WERI-Rb-1 (cell line): ENCODE results near the gene NPFF.

ENCODE experiments used
- DNase-seq: peaks from one replicate; pipeline ENCODE4 v3.0.0-alpha.2; 2020
- H3K27ac ChIP-seq: fragments of 250-450 bp; sonication (Bioruptor Pico); 2 replicates; pipeline ENCODE4 v1.5.1; 2020; ENCODE audit warnings: mild to moderate bottlenecking, moderate library complexity
- H3K27me3 ChIP-seq: fragments of 250-450 bp; sonication (Bioruptor Pico); 2 replicates; pipeline ENCODE4 v1.5.1; 2021; ENCODE audit warnings: mild to moderate bottlenecking, low read depth, moderate library complexity; ENCODE audit not compliant: insufficient read depth, severe bottlenecking
- H3K36me3 ChIP-seq: fragments of 250-450 bp; sonication (Bioruptor Pico); 2 replicates; pipeline ENCODE4 v1.5.1; 2020; ENCODE audit warnings: mild to moderate bottlenecking, moderate library complexity
- H3K4me3 ChIP-seq: 2 replicates; pipeline ENCODE4 v1.5.1; 2011; ENCODE audit warnings: low read depth, mild to moderate bottlenecking, control low read depth, low read length
- H3K9me3 ChIP-seq: fragments of 250-450 bp; sonication (Bioruptor Pico); 2 replicates; pipeline ENCODE4 v1.5.1; 2021; ENCODE audit warnings: mild to moderate bottlenecking, moderate library complexity; ENCODE audit not compliant: severe bottlenecking
- TF ChIP-seq, protein P1 (sequence below): IDR thresholded peaks from 2 replicates; pipeline ENCODE4 v1.5.1; 2011; ENCODE audit warnings: low read depth, mild to moderate bottlenecking, control low read depth, inconsistent platforms, low read length

The NPFF gene

DNA sequence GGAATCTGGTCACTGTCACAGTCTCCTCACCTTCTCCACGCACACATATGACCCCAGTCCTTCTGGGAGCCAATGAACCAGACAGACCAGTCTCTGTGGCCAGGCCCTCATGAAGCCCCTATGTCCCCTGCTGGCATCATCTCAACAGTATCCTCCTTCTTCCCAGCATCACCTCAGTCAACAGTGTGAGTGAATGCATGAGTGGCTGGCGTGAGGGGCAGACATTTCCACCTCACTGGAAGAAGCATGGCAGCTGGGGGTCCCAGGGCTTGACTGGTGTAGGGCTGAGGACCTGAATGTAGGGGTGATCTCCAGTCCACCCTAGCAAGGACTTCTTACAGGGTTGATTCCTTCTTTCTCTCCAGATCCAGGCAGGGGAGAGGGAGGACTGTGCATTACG is 9.8 kb downstream of the NPFF start:
- Histone ChIP-seq H3K27me3 (no peaks in the 10 kb centered on the region), H3K4me3 (no peak overlapping the region), H3K27ac (no peak overlapping the region), H3K9me3 (no peaks in the 10 kb centered on the region), H3K36me3 (no peaks in the 10 kb centered on the region)
- TF ChIP-seq, protein P1, sequence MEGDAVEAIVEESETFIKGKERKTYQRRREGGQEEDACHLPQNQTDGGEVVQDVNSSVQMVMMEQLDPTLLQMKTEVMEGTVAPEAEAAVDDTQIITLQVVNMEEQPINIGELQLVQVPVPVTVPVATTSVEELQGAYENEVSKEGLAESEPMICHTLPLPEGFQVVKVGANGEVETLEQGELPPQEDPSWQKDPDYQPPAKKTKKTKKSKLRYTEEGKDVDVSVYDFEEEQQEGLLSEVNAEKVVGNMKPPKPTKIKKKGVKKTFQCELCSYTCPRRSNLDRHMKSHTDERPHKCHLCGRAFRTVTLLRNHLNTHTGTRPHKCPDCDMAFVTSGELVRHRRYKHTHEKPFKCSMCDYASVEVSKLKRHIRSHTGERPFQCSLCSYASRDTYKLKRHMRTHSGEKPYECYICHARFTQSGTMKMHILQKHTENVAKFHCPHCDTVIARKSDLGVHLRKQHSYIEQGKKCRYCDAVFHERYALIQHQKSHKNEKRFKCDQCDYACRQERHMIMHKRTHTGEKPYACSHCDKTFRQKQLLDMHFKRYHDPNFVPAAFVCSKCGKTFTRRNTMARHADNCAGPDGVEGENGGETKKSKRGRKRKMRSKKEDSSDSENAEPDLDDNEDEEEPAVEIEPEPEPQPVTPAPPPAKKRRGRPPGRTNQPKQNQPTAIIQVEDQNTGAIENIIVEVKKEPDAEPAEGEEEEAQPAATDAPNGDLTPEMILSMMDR: no peak
- no peak for DNase-seq

DNA sequence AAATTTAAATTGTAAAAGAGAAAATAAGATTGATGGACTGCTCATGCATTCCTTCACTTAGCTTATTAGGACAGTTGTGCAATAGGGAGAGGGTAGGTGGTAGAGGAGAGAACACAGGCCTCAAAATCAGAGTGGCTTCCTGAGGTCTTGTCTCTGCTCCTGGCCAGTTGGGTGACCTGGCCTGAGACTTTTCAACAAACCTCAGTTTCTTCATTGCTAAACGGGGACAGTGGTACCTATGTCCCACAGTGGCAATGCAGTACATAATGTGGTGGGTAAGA is 10.6 kb downstream of the NPFF start:
- Histone ChIP-seq H3K36me3 (no peaks in the 10 kb centered on the region), H3K27me3 (no peaks in the 10 kb centered on the region), H3K27ac (no peak overlapping the region), H3K9me3 (no peaks in the 10 kb centered on the region), H3K4me3 (no peak overlapping the region)
- DNase-seq: no peak
- TF ChIP-seq, protein P1: no peak

DNA sequence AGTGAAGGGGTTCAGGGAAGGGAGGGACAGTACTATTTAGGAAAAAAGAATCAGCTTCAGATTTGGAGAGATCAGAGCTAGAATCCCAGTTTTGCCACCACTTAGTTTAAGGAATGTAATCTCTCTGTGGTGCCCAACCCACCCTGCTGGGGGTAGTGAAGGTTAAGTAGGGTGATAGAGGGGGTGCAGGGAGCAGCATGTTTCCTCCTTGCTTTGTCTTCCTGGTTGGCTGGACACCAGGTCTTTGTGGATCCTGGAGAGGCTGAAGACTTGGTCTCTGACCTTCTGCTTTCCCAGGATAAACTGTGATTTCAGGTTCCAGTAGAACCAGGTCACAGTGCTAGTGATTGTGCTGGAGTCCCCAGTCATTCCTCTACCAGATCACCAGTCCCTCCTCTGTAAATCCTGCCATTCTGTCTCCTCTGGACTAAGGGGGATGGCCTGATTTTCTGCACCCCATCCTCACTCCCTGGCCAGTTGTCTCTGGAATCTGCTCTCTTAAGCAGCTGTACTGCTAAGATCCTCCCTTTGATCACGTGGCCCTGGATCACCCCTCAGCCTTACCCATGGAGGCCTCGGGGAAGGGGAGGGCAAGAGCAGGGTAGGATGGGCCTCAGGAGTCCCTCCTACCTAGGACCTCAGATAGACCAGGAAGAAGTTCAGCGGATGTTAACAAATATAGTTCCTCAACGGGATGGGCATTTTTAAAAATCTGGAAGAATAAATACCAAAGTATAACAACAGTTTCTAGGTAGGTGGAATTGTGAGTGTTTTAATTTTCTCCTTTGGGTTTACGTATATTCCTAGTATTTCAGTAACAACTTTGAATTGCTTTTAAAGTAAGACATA is 11.2 kb downstream of the NPFF start:
- Histone ChIP-seq H3K4me3 (no peak overlapping the region), H3K27me3 (no peaks in the 10 kb centered on the region), H3K27ac (peak overlapping the region; percentile 48), H3K9me3 (no peaks in the 10 kb centered on the region), H3K36me3 (no peaks in the 10 kb centered on the region)
- TF ChIP-seq, protein P1: no peak
- peak; percentile 85 for DNase-seq

DNA sequence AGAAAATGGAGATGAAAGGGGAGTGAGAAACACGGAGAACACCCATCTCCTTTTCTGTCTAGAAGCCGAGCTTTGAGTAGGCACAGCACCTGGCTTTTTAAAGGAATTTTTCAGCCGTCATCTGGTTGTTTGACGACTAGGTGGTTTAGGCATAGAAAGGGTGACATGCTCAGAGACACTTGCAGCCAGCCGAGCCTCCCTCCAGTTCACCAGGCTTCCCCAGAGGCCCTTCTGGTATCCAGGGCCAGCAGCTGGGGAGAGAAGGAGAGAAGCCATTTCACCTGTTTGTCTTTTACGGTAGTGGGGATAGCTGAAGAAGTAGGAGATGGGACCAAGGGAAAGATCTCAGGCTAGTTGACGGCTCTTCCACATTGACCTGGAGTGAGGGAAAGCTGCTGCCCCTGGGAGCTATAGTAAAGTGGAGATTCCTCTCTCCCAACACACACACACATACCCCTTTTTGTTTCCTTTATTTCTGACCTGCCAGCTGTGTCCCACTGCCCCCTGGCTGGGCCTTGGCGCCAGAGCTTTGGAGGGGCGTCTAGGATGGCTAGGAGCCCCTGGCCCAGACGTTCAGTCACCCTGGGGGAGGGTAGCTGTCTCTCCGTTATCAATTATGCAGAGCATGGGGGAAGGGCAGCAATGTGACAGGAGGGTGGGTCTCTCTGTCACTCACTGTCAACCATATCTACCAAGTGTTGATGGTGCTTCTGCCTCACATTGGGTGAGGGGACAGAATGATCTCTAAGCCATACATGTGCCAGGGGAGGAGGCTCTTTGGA is 13.5 kb downstream of the NPFF start:
- H3K4me3 ChIP-seq: peak overlapping the region; percentile 55
- H3K27me3 ChIP-seq: no peaks in the 10 kb centered on the region
- TF ChIP-seq, protein P1: no peak
- no peaks in the 10 kb centered on the region for H3K9me3 ChIP-seq
- no peak for DNase-seq
- peak overlapping the region; percentile 79 for H3K27ac ChIP-seq
- no peaks in the 10 kb centered on the region for H3K36me3 ChIP-seq

DNA sequence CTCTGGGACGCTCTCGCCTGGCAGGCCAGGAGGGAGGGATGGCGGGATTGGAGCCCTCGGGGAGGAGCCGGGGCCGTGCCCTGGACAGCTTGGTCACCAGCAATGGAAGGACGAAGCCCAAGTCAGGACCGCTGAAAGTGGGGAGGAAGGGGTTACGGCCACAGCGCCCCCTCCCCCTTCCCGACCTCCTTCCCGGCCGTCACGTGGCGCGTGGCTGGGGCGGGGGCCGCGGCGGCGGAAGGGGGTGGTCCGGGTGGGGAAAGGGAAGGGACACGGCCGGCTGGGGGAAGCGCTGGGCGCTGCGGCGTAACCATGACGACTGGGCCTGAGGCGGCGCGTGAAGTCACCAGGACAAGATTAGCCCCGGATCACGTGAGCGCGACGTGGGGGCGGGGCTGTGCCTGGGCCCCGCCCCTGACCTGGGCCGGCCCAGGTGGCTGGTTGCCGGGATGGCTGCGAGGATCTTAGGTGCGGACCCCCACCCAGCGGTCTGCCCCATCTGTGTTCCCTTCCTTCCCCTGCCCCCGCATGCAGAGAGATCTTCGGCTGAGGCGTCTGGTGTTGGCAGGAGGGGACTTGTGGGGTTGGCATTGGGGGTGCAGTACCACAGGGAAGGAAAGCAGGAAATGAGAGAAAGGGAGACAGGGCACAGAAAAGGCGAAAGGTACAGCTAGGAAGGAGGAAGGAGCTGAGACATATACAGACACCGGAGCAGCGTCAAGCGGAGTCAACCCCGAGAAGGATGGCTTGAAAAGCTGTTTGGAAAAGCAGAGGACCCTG is 14.3 kb downstream of the NPFF start:
- Histone ChIP-seq H3K27ac (peak overlapping the region; percentile 91), H3K9me3 (no peaks in the 10 kb centered on the region), H3K36me3 (peaks cover 2% of the 10 kb centered on the region), H3K4me3 (peak overlapping the region; percentile 56), H3K27me3 (no peaks in the 10 kb centered on the region)
- TF ChIP-seq, protein P1: no peak
- peak; percentile 97 for DNase-seq
